H9 (cell line): ENCODE measurements around the gene PCCA. TPM values are rescaled to one million over a fixed set of nuclear protein-coding genes. Genes with fewer than 3 reads are reported as not detected.

Experiments used
- DNase-seq: peaks from one replicate; pipeline ENCODE4 v3.0.0-alpha.2; 2017
- H2AFZ ChIP-seq: one replicate; pipeline ENCODE4 v1.6.1; 2013; ENCODE audit warnings: mild to moderate bottlenecking, low read length, control low read depth, moderate library complexity
- H2AK5ac ChIP-seq: 2 replicates; pipeline ENCODE4 v1.6.1; 2013; ENCODE audit warnings: low read length, control low read depth, mixed read lengths; ENCODE audit not compliant: insufficient read length
- H2BK120ac ChIP-seq: one replicate; pipeline ENCODE4 v1.6.1; 2013; ENCODE audit warnings: low read depth, mild to moderate bottlenecking, low read length, control low read depth, inconsistent platforms; ENCODE audit not compliant: poor library complexity, severe bottlenecking
- H2BK12ac ChIP-seq: 2 replicates; pipeline ENCODE4 v1.6.1; 2013; ENCODE audit warnings: low read length, control low read depth, mixed read lengths, low read depth; ENCODE audit not compliant: insufficient read length
- H2BK15ac ChIP-seq: 2 replicates; pipeline ENCODE4 v1.6.1; 2013; ENCODE audit warnings: low read depth, low read length, control low read depth
- H2BK20ac ChIP-seq: one replicate; pipeline ENCODE4 v1.6.1; 2013; ENCODE audit warnings: low read depth, mild to moderate bottlenecking, low read length, control low read depth, inconsistent platforms; ENCODE audit not compliant: poor library complexity, severe bottlenecking
- H2BK5ac ChIP-seq: 2 replicates; pipeline ENCODE4 v1.6.1; 2013; ENCODE audit warnings: low read length, control low read depth, mixed read lengths; ENCODE audit not compliant: insufficient read length
- H3K14ac ChIP-seq: 2 replicates; pipeline ENCODE4 v1.6.1; 2013; ENCODE audit warnings: low read length, control low read depth; ENCODE audit not compliant: insufficient read depth
- H3K18ac ChIP-seq: 2 replicates; pipeline ENCODE4 v1.6.1; 2013; ENCODE audit warnings: low read depth, mild to moderate bottlenecking, mixed read lengths, low read length, control low read depth; ENCODE audit not compliant: insufficient read length
- H3K23ac ChIP-seq: 2 replicates; pipeline ENCODE4 v1.6.1; 2013; ENCODE audit warnings: low read length, control low read depth, mixed read lengths, low read depth; ENCODE audit not compliant: insufficient read length
- H3K23me2 ChIP-seq: 2 replicates; pipeline ENCODE4 v1.6.1; 2013; ENCODE audit warnings: low read depth, mild to moderate bottlenecking, mixed read lengths, low read length, control low read depth; ENCODE audit not compliant: insufficient read length, poor library complexity, severe bottlenecking
- H3K27ac ChIP-seq: 2 replicates; pipeline ENCODE4 v1.5.1; 2013; ENCODE audit warnings: low read length, control low read depth, mixed read lengths, low read depth; ENCODE audit not compliant: insufficient read length
- H3K27me3 ChIP-seq: 2 replicates; pipeline ENCODE4 v1.6.1; 2013; ENCODE audit warnings: low read length, control low read depth, inconsistent platforms; ENCODE audit not compliant: insufficient read depth
- H3K4ac ChIP-seq: 2 replicates; pipeline ENCODE4 v1.6.1; 2013; ENCODE audit warnings: low read depth, mild to moderate bottlenecking, control low read depth, inconsistent platforms, low read length, moderate library complexity
- H3K4me1 ChIP-seq: 2 replicates; pipeline ENCODE4 v1.6.1; 2013; ENCODE audit warnings: low read length, control low read depth, inconsistent platforms; ENCODE audit not compliant: insufficient read depth
- H3K4me2 ChIP-seq: 2 replicates; pipeline ENCODE4 v1.6.1; 2013; ENCODE audit warnings: low read length, control low read depth, mixed read lengths; ENCODE audit not compliant: insufficient read length, insufficient read depth
- H3K56ac ChIP-seq: 2 replicates; pipeline ENCODE4 v1.6.1; 2013; ENCODE audit warnings: low read depth, mild to moderate bottlenecking, mixed read lengths, low read length, control low read depth; ENCODE audit not compliant: insufficient read length
- H3K79me1 ChIP-seq: 2 replicates; pipeline ENCODE4 v1.6.1; 2013; ENCODE audit warnings: low read depth, mild to moderate bottlenecking, moderate library complexity, low read length, control low read depth, inconsistent platforms; ENCODE audit not compliant: insufficient read depth, poor library complexity, severe bottlenecking
- H3K79me2 ChIP-seq: 2 replicates; pipeline ENCODE4 v1.6.1; 2013; ENCODE audit warnings: low read length, control low read depth, inconsistent platforms; ENCODE audit not compliant: insufficient read depth
- H3K9ac ChIP-seq: 2 replicates; pipeline ENCODE4 v1.6.1; 2013; ENCODE audit warnings: low read length, control low read depth, mixed read lengths; ENCODE audit not compliant: insufficient read length; ENCODE audit errors: extremely low read depth
- H3K9me3 ChIP-seq: one replicate; pipeline ENCODE4 v1.6.1; 2013; ENCODE audit warnings: low read depth, low read length, inconsistent platforms; ENCODE audit not compliant: control insufficient read depth
- H3T11ph ChIP-seq: one replicate; pipeline ENCODE4 v1.6.1; 2013; ENCODE audit warnings: mild to moderate bottlenecking, low read length, control low read depth, inconsistent platforms
- H4K20me1 ChIP-seq: one replicate; pipeline ENCODE4 v1.6.1; 2013; ENCODE audit not compliant: control insufficient read depth, insufficient read length, insufficient read depth
- H4K5ac ChIP-seq: 2 replicates; pipeline ENCODE4 v1.6.1; 2013; ENCODE audit warnings: low read depth, mild to moderate bottlenecking, mixed read lengths, low read length, control low read depth; ENCODE audit not compliant: insufficient read length
- H4K8ac ChIP-seq: replicated peaks from 2 replicates; pipeline ENCODE4 v1.6.1; 2013; ENCODE audit warnings: low read length, control low read depth, mixed read lengths, low read depth; ENCODE audit not compliant: insufficient read length
- H4K91ac ChIP-seq: 2 replicates; pipeline ENCODE4 v1.6.1; 2013; ENCODE audit warnings: low read depth, mild to moderate bottlenecking, moderate library complexity, mixed read lengths, low read length, control low read depth; ENCODE audit not compliant: insufficient read length
- H3K27ac Mint-ChIP-seq, 3 experiments: 2 replicates in 2 of 3; 3 replicates in 1 of 3; pipeline ENCODE4 v1.8.0; 2020 to 2021; ENCODE audit warnings: mixed read lengths in 3 of 3, mild to moderate bottlenecking in 1 of 3, moderate library complexity in 1 of 3
- H3K27me3 Mint-ChIP-seq: 2 replicates; pipeline ENCODE4 v1.8.0; 2021; ENCODE audit warnings: low read depth, mild to moderate bottlenecking, moderate library complexity, mixed read lengths
- H3K36me3 Mint-ChIP-seq, 3 experiments: 2 replicates in 2 of 3; 3 replicates in 1 of 3; pipeline ENCODE4 v1.8.0; 2020 to 2021; ENCODE audit warnings: low read depth in 3 of 3, mixed read lengths in 3 of 3; ENCODE audit not compliant: insufficient read depth in 1 of 3
- H3K4me1 Mint-ChIP-seq, 2 experiments: 2 replicates each; pipeline ENCODE4 v1.8.0; 2020; ENCODE audit warnings: mixed read lengths in 2 of 2
- H3K4me3 Mint-ChIP-seq, 2 experiments: 2 replicates in 1 of 2; 3 replicates in 1 of 2; pipeline ENCODE4 v1.8.0; 2020 to 2021; ENCODE audit warnings: mild to moderate bottlenecking in 2 of 2, mixed read lengths in 2 of 2, moderate library complexity in 1 of 2
- H3K9me3 Mint-ChIP-seq, 2 experiments: 2 replicates in 1 of 2; 3 replicates in 1 of 2; pipeline ENCODE4 v1.8.0; 2020; ENCODE audit warnings: mild to moderate bottlenecking in 2 of 2, mixed read lengths in 2 of 2, moderate library complexity in 1 of 2
- WGBS: extraction: QIAGEN DNeasy Blood & Tissue Kit; methylation state at CpG from one replicate; pipeline ENCODE4 v1.1.7; 2013; ENCODE audit warnings: missing lambda C conversion rate, low lambda C conversion rate, mixed read lengths; ENCODE audit not compliant: insufficient read length; ENCODE audit errors: extremely low coverage; 5-methylcytosine and 5-hydroxymethylcytosine counted together
- total RNA-seq: library from RNA; stranded (reverse); gene quantifications from 2 replicates; pipeline ENCODE4 v1.2.1, GENCODE V29; 2021
- TF ChIP-seq, protein P1 (sequence below): fragments of 200-600 bp; sonication (generic); conservative IDR thresholded peaks from 3 replicates; pipeline ENCODE4 v1.8.0; 2021; ENCODE audit warnings: antibody characterized with exemption, mild to moderate bottlenecking

Gene PCCA
- total RNA-seq, 1 experiment from 2014 or later, result 56.5 TPM

DNA sequence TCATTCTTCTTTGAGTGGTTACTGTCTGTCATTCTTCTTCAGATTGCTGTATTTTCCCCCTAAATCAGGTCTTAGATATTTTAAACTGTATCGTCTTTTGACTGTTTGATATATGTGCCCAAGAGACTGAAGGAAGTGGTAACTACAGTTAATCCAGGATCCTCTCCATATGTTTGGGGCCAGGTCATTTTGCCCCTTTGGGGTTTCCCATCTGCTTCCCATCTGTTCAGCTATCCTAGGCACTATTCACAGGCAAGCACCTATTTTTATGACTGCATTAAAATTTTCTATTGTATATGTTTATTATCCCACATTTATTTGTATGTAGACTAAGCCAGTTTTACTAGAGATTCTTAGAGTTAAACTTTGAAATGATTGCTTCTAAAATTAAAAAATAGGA is 244.2 kb downstream of the PCCA start:
- no peak overlapping the region for H2BK120ac ChIP-seq
- no peak overlapping the region for H3K4ac ChIP-seq
- H4K20me1 ChIP-seq, result no peaks in the 10 kb centered on the region
- no peak overlapping the region for H3K23ac ChIP-seq
- H3K4me1 ChIP-seq, result no peaks in the 10 kb centered on the region; the same call in 1 of the 2 replicates
- no peak overlapping the region for H3K18ac ChIP-seq
- no peak overlapping the region for H2BK20ac ChIP-seq
- no peaks in the 10 kb centered on the region for H3K9me3 ChIP-seq
- Mint-ChIP-seq H3K9me3 (peaks cover 3 to 5% of the 10 kb centered on the region in 2 experiments; a peak in 3 of 5 replicates), H3K36me3 (peaks cover 36 to 44% (median 44%) of the 10 kb centered on the region in 3 experiments), H3K27me3 (no peaks in the 10 kb centered on the region), H3K4me3 (no peak overlapping the region), H3K4me1 (peaks cover 7 to 8% of the 10 kb centered on the region in 2 experiments), H3K27ac (no peak overlapping the region)
- H3K79me1 ChIP-seq, result no peaks in the 10 kb centered on the region
- H3T11ph ChIP-seq, result no peak overlapping the region
- H3K4me2 ChIP-seq, result no peak overlapping the region
- H3K14ac ChIP-seq, result no peak overlapping the region
- WGBS, result no CpG with 5 or more reads among the region's 1 CpG
- no peak overlapping the region for H4K8ac ChIP-seq
- H2BK12ac ChIP-seq, result no peak overlapping the region
- no peaks in the 10 kb centered on the region for H3K23me2 ChIP-seq
- no peak overlapping the region for H4K91ac ChIP-seq
- no peak overlapping the region for H2AFZ ChIP-seq
- TF ChIP-seq, protein P1, sequence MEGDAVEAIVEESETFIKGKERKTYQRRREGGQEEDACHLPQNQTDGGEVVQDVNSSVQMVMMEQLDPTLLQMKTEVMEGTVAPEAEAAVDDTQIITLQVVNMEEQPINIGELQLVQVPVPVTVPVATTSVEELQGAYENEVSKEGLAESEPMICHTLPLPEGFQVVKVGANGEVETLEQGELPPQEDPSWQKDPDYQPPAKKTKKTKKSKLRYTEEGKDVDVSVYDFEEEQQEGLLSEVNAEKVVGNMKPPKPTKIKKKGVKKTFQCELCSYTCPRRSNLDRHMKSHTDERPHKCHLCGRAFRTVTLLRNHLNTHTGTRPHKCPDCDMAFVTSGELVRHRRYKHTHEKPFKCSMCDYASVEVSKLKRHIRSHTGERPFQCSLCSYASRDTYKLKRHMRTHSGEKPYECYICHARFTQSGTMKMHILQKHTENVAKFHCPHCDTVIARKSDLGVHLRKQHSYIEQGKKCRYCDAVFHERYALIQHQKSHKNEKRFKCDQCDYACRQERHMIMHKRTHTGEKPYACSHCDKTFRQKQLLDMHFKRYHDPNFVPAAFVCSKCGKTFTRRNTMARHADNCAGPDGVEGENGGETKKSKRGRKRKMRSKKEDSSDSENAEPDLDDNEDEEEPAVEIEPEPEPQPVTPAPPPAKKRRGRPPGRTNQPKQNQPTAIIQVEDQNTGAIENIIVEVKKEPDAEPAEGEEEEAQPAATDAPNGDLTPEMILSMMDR, result no peak
- H4K5ac ChIP-seq, result no peak overlapping the region
- H2BK5ac ChIP-seq, result no peak overlapping the region
- H2BK15ac ChIP-seq, result no peak overlapping the region
- no peak overlapping the region for H3K27ac ChIP-seq
- DNase-seq, result no peak
- H3K9ac ChIP-seq, result no peak overlapping the region
- no peaks in the 10 kb centered on the region for H3K79me2 ChIP-seq
- H3K56ac ChIP-seq, result no peak overlapping the region
- no peak overlapping the region for H2AK5ac ChIP-seq
- H3K27me3 ChIP-seq, result no peaks in the 10 kb centered on the region
